Right atrium auricular region (tissue), 2 donors: Measurements from ENCODE around the gene DISC1. TPM values are rescaled to one million over a fixed set of nuclear protein-coding genes. Genes with fewer than 3 reads are reported as not detected.

Experiments
- DNase-seq: peaks from one replicate; pipeline ENCODE4 v3.0.0-alpha.2; 2019; ENCODE audit warnings: low spot score
- H3K27ac ChIP-seq, 2 donors: fragments of 200-600 bp; sonication (generic); 1 replicate in 1 of 2; 2 replicates in 1 of 2; pipeline ENCODE4 v1.5.1; 2016 to 2019
- H3K27me3 ChIP-seq, 2 donors: fragments of 200-600 bp; sonication (generic); one replicate each; pipeline versions ENCODE4 v1.5.1 to v1.6.0; 2017 to 2019
- H3K36me3 ChIP-seq: fragments of 200-600 bp; sonication (generic); one replicate; pipeline ENCODE4 v1.5.1; 2016
- H3K4me1 ChIP-seq, 2 donors: fragments of 200-600 bp; sonication (generic); one replicate each; pipeline versions ENCODE4 v1.5.1 to v1.6.0; 2017 to 2019
- H3K4me3 ChIP-seq, 2 donors: fragments of 200-600 bp; sonication (generic); 1 replicate in 1 of 2; 2 replicates in 1 of 2; pipeline ENCODE4 v1.5.1; 2017 to 2019; ENCODE audit warnings: mild to moderate bottlenecking in 1 of 2, moderate library complexity in 1 of 2
- H3K9me3 ChIP-seq, 2 donors: fragments of 200-600 bp; sonication (generic); one replicate each; pipeline ENCODE4 v1.5.1; 2019
- CTCF ChIP-seq, 2 donors: fragments of 200-600 bp; sonication (generic); IDR thresholded peaks; one replicate each; pipeline ENCODE4 v1.5.1; 2019; ENCODE audit warnings: antibody characterized with exemption in 2 of 2
- total RNA-seq, 2 donors: library from RNA; depleted of rRNA; stranded (reverse); fragments of >200 nt; gene quantifications; one replicate each; pipeline ENCODE4 v1.1.0, GENCODE V29; 2016

Gene DISC1
- total RNA-seq, 2 donors from 2014 or later = 1.8 to 5.3 TPM

DNA sequence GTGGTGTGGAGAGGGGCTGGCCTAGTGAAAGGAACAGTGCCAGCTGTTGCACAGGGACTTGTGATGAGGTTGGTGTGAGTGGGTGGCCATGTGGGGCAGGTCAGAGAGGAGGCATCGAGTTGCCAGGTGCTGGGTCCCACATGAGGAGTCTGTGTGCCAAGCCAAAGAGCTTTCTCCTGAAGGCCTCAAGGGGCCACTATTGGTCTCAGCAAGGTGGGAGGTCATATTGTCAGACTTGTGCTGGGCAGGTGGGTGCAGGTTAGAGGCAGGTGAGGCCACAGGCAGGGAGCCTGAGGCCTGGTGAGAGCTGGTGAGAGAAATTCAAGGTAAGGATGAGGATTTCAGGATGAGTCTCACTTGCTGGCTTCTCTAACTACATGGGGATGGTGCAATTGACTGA is 256.8 kb downstream of the DISC1 start:
- TF ChIP-seq CTCF (IDR thresholded peaks at IDR 0.05) = no peak
- Histone ChIP-seq H3K36me3 (no peaks in the 10 kb centered on the region), H3K4me3 (no peak overlapping the region), H3K4me1 (no peaks in the 10 kb centered on the region), H3K27ac (no peak overlapping the region), H3K9me3 (no peaks in the 10 kb centered on the region), H3K27me3 (no peaks in the 10 kb centered on the region)
- DNase-seq = no peak

GRCh38 chr1:231885209-231885854 is 258.7 kb downstream of the DISC1 start:
- no peak overlapping the region for H3K4me3 ChIP-seq
- DNase-seq = no peak
- H3K4me1 ChIP-seq = no peaks in the 10 kb centered on the region

GRCh38 chr1:231887166-231887565 is 260.6 kb downstream of the DISC1 start:
- Histone ChIP-seq H3K27ac (no peak overlapping the region), H3K4me1 (no peaks in the 10 kb centered on the region), H3K27me3 (no peaks in the 10 kb centered on the region), H3K9me3 (no peaks in the 10 kb centered on the region), H3K4me3 (no peak overlapping the region), H3K36me3 (no peaks in the 10 kb centered on the region)
- no peak for TF ChIP-seq CTCF (IDR thresholded peaks at IDR 0.05)
- DNase-seq = no peak

More at GRCh38 chr1:231885209-231885854, 258.7 kb downstream of the DISC1 start:
- Histone ChIP-seq H3K27ac (no peak overlapping the region), H3K9me3 (no peaks in the 10 kb centered on the region), H3K27me3 (no peaks in the 10 kb centered on the region), H3K36me3 (no peaks in the 10 kb centered on the region)
- TF ChIP-seq CTCF (IDR thresholded peaks at IDR 0.05) = no peak

- no peaks in the 10 kb centered on the region for H3K36me3 ChIP-seq
- no peaks in the 10 kb centered on the region for H3K4me1 ChIP-seq
- H3K9me3 ChIP-seq = peaks cover 0 to under 1% of the 10 kb centered on the region in 2 donors
- TF ChIP-seq CTCF (IDR thresholded peaks at IDR 0.05) = no peak
- no peak overlapping the region for H3K4me3 ChIP-seq
- no peaks in the 10 kb centered on the region for H3K27me3 ChIP-seq
- no peak for DNase-seq
- H3K27ac ChIP-seq = no peak overlapping the region
These were observed 261.3 kb downstream of the DISC1 start for GRCh38 chr1:231887866-231888265.

DNA sequence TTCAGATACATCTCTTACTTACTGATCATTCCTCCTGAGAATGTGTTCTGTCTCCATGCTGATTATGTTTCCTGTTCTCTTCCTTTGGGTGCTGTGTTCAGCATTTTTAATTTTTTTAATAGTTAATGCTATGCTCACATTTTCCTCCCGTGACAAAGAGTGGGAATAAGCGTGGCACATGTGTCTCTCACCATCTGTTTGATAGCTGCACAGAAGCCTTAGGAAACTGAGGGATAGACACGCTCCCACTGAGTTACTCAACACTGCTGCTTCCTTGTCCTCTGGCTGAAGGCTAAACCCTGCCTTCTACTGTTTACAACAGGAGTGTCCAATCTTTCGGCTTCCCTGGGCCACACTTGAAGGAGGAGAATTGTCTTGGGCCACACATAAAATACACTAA is 264.2 kb downstream of the DISC1 start:
- peaks cover 0 to 9% of the 10 kb centered on the region in 2 donors for H3K9me3 ChIP-seq
- no peaks in the 10 kb centered on the region for H3K27me3 ChIP-seq
- H3K4me1 ChIP-seq = no peaks in the 10 kb centered on the region
- H3K4me3 ChIP-seq = no peak overlapping the region
- DNase-seq = no peak
- H3K27ac ChIP-seq = no peak overlapping the region
- no peak for TF ChIP-seq CTCF (IDR thresholded peaks at IDR 0.05)
- H3K36me3 ChIP-seq = no peaks in the 10 kb centered on the region
